ENCODE results near the gene HGF.

GRCh38 chr7:81688622-81689411 lies 81.0 kb downstream of the HGF start:
- TF ChIP-seq CTCF (IDR thresholded peaks at IDR 0.05) = no peak
- TF ChIP-seq POLR2A (IDR thresholded peaks at IDR 0.05) = no peak
- TF ChIP-seq POLR2AphosphoS5 (IDR thresholded peaks at IDR 0.05) = no peak

All from gastroesophageal sphincter (tissue), 3 donors.